ENCODE data around the gene EHMT2. TPM values are rescaled to one million over a fixed set of nuclear protein-coding genes. Genes with fewer than 3 reads are reported as not detected.

Gene EHMT2
- total RNA-seq, 1 donor from 2014 or later: 15.6 TPM

DNA sequence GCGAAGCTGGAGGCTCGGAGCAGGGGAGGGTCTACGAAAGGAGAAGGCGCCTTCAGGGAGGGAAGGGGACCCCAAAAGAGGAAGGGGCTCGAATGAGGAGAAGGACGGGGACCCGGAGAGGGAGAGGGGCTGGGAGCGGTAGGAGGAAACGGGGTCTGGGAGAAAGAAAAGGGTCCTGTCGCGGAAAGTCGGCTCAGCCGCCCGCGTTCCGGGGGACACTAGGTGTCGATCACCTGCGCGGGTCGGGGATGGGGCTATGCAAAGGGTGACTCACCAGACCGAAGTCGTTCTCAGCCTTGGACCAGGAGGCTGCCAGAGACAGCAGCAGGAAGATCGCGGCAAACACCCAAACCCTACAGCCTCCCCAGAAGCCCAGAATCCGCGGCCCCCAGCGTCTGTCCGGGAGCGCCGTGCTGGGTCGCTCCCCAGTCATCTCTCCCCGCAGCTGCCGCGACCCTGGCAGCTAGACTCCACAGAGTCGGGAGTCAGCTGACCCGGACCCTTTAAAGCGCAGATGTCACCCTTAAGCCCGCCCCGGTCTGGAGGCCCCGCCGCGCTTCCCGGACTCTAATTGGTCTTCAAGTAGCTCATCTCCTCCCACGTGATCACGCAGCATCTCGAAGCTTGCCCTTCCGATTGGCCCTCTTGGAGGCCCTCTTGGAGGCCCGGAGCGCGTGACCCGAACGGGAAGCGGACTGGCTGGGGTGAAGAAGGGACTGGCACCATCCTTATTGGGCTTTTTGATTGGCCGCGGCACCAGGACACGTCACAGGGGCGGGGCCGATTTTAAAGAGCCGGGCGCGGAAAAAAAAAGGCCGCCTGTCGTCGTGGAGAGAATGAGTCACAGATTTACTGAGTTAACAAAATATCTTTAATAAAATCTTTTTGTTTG, 34.9 kb downstream of the EHMT2 start, which contains the start of gene NEU1:
TSS of gene NEU1 (minus strand) at position 478 of the 892 bp plus-strand sequence. CDS start at position 433, 45 bp downstream.
- H3K27me3 ChIP-seq (ENCODE audit: low read depth): no peaks in the 10 kb centered on the region

DNA sequence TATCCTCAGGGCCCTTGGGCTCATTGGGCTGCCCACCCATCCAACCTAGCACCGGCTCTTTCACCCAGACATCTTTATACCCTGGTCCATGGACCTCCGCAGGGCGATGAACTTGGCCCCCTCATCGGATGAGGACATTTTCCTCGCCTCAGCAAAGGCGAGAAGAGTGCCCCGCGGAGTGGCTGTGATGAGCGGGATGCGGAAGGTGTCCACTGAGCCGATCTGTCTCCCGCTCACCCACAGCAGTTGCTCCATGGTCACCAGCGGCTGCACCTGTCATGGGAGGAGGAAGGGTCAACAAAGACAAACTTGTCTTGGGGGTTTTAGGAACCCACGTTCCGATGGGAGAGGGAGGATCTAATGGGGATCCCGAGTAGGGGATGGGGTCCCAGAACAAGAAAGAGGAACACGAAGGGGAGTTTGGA, 35.6 kb downstream of the EHMT2 start:
- Histone ChIP-seq H3K4me3 (peak overlapping the region; percentile 74), H3K36me3 (peaks cover 33% of the 10 kb centered on the region), H3K4me1 (peaks cover 30% of the 10 kb centered on the region), H3K27ac (replicated peaks) (peak overlapping the region; percentile 86), H3K9me3 (replicated peaks) (no peaks in the 10 kb centered on the region), H3K27me3 (ENCODE audit: low read depth) (no peaks in the 10 kb centered on the region)
- TF ChIP-seq, protein P1, sequence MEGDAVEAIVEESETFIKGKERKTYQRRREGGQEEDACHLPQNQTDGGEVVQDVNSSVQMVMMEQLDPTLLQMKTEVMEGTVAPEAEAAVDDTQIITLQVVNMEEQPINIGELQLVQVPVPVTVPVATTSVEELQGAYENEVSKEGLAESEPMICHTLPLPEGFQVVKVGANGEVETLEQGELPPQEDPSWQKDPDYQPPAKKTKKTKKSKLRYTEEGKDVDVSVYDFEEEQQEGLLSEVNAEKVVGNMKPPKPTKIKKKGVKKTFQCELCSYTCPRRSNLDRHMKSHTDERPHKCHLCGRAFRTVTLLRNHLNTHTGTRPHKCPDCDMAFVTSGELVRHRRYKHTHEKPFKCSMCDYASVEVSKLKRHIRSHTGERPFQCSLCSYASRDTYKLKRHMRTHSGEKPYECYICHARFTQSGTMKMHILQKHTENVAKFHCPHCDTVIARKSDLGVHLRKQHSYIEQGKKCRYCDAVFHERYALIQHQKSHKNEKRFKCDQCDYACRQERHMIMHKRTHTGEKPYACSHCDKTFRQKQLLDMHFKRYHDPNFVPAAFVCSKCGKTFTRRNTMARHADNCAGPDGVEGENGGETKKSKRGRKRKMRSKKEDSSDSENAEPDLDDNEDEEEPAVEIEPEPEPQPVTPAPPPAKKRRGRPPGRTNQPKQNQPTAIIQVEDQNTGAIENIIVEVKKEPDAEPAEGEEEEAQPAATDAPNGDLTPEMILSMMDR (IDR thresholded peaks at IDR 0.05; ENCODE audit: borderline replicate concordance): no peak
- DNase-seq: no peak
- intact Hi-C loops (cut with micrococcal nuclease): no loop called here

More for the DNA sequence above, 34.9 kb downstream of the EHMT2 start, which contains the start of gene NEU1:
- Histone ChIP-seq H3K9me3 (replicated peaks) (no peaks in the 10 kb centered on the region), H3K27ac (replicated peaks) (peak within 1 kb of the TSS; percentile 86), H3K36me3 (peaks cover 31% of the 10 kb centered on the region), H3K4me3 (peak within 1 kb of the TSS; percentile 74), H3K4me1 (peaks cover 30% of the 10 kb centered on the region)
- peak; percentile 99 for DNase-seq
- intact Hi-C loops (cut with micrococcal nuclease): no loop called here
- TF ChIP-seq, protein P1 (IDR thresholded peaks at IDR 0.05; ENCODE audit: borderline replicate concordance): no peak

- peaks cover 30% of the 10 kb centered on the region for H3K4me1 ChIP-seq
- peaks cover 33% of the 10 kb centered on the region for H3K36me3 ChIP-seq
- intact Hi-C loops (cut with micrococcal nuclease): no loop called here
- H3K4me3 ChIP-seq: no peak overlapping the region
- DNase-seq: no peak
- no peak overlapping the region for H3K27ac ChIP-seq (replicated peaks)
- TF ChIP-seq, protein P1 (IDR thresholded peaks at IDR 0.05; ENCODE audit: borderline replicate concordance): no peak
- no peaks in the 10 kb centered on the region for H3K27me3 ChIP-seq (ENCODE audit: low read depth)
- H3K9me3 ChIP-seq (replicated peaks): no peaks in the 10 kb centered on the region
These were observed 36.3 kb downstream of the EHMT2 start for GRCh38 chr6:31861150-31861549.

DNA sequence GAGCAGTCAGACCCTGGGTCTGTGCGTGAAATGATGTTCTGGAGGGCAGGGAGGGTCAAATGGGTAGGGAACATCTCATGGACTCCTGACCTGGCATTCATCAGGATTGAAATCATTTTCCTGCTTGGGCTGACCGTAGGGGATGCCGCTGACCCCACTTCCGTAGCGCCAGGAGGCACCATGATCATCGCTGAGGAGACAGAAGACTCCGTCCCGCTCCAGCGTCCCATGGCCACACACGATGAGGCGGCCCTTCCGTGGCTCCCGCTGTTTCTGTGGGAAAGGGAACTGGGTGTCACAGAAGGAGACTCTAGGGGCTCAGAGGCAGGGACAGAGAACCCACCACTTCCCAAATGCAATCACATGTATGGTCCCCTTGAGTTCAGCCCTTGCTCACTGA, 37.1 kb downstream of the EHMT2 start:
- Histone ChIP-seq H3K27ac (replicated peaks) (no peak overlapping the region), H3K9me3 (replicated peaks) (no peaks in the 10 kb centered on the region), H3K36me3 (peaks cover 33% of the 10 kb centered on the region), H3K27me3 (ENCODE audit: low read depth) (no peaks in the 10 kb centered on the region), H3K4me3 (no peak overlapping the region), H3K4me1 (peaks cover 30% of the 10 kb centered on the region)
- TF ChIP-seq, protein P1 (IDR thresholded peaks at IDR 0.05; ENCODE audit: borderline replicate concordance): no peak
- no peak for DNase-seq
- intact Hi-C loops (cut with micrococcal nuclease): no loop called here

DNA sequence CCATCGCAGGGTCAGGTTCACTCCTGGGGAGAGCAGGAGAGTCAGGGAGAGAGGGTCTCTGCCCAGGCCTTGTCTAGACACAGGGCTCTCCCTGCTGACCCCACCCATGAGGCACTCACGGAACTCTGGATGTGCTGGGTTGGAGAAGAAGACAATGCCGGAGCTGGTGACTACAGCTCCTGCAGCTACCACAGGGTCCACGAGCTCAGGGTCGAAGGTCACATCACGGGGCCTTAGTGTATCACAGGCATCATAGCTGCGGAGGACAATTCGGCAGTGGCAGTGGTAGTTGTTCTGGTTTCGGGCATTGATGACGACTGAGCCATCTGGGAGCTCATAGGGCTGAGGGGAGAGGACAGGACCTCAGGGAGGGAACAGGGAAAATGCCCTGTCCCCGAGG, 37.6 kb downstream of the EHMT2 start:
- no peak for DNase-seq
- peaks cover 30% of the 10 kb centered on the region for H3K4me1 ChIP-seq
- intact Hi-C loops (cut with micrococcal nuclease): no loop called here
- H3K4me3 ChIP-seq: no peak overlapping the region
- peaks cover 33% of the 10 kb centered on the region for H3K36me3 ChIP-seq
- no peak overlapping the region for H3K27ac ChIP-seq (replicated peaks)
- TF ChIP-seq, protein P1 (IDR thresholded peaks at IDR 0.05; ENCODE audit: borderline replicate concordance): no peak
- no peaks in the 10 kb centered on the region for H3K9me3 ChIP-seq (replicated peaks)
- H3K27me3 ChIP-seq (ENCODE audit: low read depth): no peaks in the 10 kb centered on the region

Measured in left ventricle myocardium inferior (tissue), 1 donor.